Skeletal muscle cell (primary cell): ENCODE measurements around the gene CDC6.
A peak's percentile ranks its signal among the peaks of the same experiment; 100 is the strongest.

Experiments
- DNase-seq: peaks from one replicate; pipeline ENCODE4 v3.0.0-alpha.2; 2010; ENCODE audit warnings: low read depth
- H3K4me3 ChIP-seq: 2 replicates; pipeline ENCODE4 v1.5.1; 2011; ENCODE audit warnings: low read depth, mild to moderate bottlenecking, control low read depth, low read length, moderate library complexity

CDC6 gene

GRCh38 chr17:40347319-40348135 lies 59.8 kb downstream of the CDC6 start:
- DNase-seq = no peak
- peak overlapping the region; percentile 39 for H3K4me3 ChIP-seq

- no peak for DNase-seq
- H3K4me3 ChIP-seq = no peak overlapping the region
Measured at GRCh38 chr17:40348136-40348504, 60.4 kb downstream of the CDC6 start.

- H3K4me3 ChIP-seq = no peak overlapping the region
- DNase-seq = no peak
Measured at GRCh38 chr17:40348562-40349476, 61.1 kb downstream of the CDC6 start.

GRCh38 chr17:40349477-40349894 lies 61.8 kb downstream of the CDC6 start:
- no peak overlapping the region for H3K4me3 ChIP-seq
- DNase-seq = no peak

GRCh38 chr17:40349895-40350688 lies 62.4 kb downstream of the CDC6 start:
- no peak overlapping the region for H3K4me3 ChIP-seq
- no peak for DNase-seq

GRCh38 chr17:40350689-40351358 lies 63.1 kb downstream of the CDC6 start:
- no peak for DNase-seq
- no peak overlapping the region for H3K4me3 ChIP-seq

- DNase-seq = no peak
- H3K4me3 ChIP-seq = no peak overlapping the region
Measured at GRCh38 chr17:40351359-40352236, 63.9 kb downstream of the CDC6 start.

GRCh38 chr17:40352237-40352778 lies 64.6 kb downstream of the CDC6 start:
- DNase-seq = no peak
- H3K4me3 ChIP-seq = no peak overlapping the region

- DNase-seq = no peak
- no peak overlapping the region for H3K4me3 ChIP-seq
Measured at GRCh38 chr17:40352779-40353394, 65.2 kb downstream of the CDC6 start.
